ENCODE results near the gene OR6N2. TPM values are rescaled to one million over a fixed set of nuclear protein-coding genes. Genes with fewer than 3 reads are reported as not detected.

Gene OR6N2
- total RNA-seq, 1 donor from 2014 or later = not detected

DNA sequence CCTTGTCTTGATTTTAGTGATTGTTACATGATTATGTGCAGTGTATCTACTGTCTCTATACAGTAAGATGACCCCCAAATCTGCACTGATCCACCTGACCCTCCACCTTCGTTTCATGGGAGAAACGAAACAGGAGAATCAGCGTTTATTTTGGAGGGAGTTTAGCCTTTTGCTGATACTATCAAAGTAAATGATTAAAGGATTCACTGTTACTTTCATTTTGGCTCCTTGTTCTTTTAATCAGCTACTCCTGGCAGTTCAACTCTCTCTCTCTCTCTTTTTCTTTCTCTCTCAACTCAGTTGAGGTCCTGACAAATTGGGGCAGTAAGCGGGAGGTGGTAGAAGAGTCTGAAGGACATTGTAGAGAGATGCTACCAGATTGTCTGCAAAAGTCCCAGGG, 50.6 kb downstream of the OR6N2 start:
- intact Hi-C loops (cut with micrococcal nuclease) = no loop called here
- no peaks in the 10 kb centered on the region for H3K4me1 ChIP-seq
- no peak overlapping the region for H3K27ac ChIP-seq (replicated peaks)
- no peak overlapping the region for H3K4me3 ChIP-seq
- TF ChIP-seq, protein P1, sequence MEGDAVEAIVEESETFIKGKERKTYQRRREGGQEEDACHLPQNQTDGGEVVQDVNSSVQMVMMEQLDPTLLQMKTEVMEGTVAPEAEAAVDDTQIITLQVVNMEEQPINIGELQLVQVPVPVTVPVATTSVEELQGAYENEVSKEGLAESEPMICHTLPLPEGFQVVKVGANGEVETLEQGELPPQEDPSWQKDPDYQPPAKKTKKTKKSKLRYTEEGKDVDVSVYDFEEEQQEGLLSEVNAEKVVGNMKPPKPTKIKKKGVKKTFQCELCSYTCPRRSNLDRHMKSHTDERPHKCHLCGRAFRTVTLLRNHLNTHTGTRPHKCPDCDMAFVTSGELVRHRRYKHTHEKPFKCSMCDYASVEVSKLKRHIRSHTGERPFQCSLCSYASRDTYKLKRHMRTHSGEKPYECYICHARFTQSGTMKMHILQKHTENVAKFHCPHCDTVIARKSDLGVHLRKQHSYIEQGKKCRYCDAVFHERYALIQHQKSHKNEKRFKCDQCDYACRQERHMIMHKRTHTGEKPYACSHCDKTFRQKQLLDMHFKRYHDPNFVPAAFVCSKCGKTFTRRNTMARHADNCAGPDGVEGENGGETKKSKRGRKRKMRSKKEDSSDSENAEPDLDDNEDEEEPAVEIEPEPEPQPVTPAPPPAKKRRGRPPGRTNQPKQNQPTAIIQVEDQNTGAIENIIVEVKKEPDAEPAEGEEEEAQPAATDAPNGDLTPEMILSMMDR (IDR thresholded peaks at IDR 0.05; ENCODE audit: borderline replicate concordance) = no peak
- no peaks in the 10 kb centered on the region for H3K9me3 ChIP-seq (replicated peaks)
- DNase-seq = no peak
- no peaks in the 10 kb centered on the region for H3K27me3 ChIP-seq (ENCODE audit: low read depth)
- no peaks in the 10 kb centered on the region for H3K36me3 ChIP-seq

GRCh38 chr1:158728510-158729225, 52.3 kb downstream of the OR6N2 start:
- Histone ChIP-seq H3K4me1 (no peaks in the 10 kb centered on the region), H3K4me3 (no peak overlapping the region), H3K27ac (replicated peaks) (no peak overlapping the region), H3K27me3 (ENCODE audit: low read depth) (no peaks in the 10 kb centered on the region), H3K36me3 (no peaks in the 10 kb centered on the region), H3K9me3 (replicated peaks) (no peaks in the 10 kb centered on the region)
- intact Hi-C loops (cut with micrococcal nuclease) = no loop called here
- TF ChIP-seq, protein P1 (IDR thresholded peaks at IDR 0.05; ENCODE audit: borderline replicate concordance) = no peak
- DNase-seq = no peak

GRCh38 chr1:158724442-158724841, 56.6 kb downstream of the OR6N2 start:
- H3K27ac ChIP-seq (replicated peaks) = no peak overlapping the region
- no peaks in the 10 kb centered on the region for H3K36me3 ChIP-seq
- no peaks in the 10 kb centered on the region for H3K9me3 ChIP-seq (replicated peaks)
- DNase-seq = no peak
- H3K4me3 ChIP-seq = no peak overlapping the region
- TF ChIP-seq, protein P1 (IDR thresholded peaks at IDR 0.05; ENCODE audit: borderline replicate concordance) = no peak
- intact Hi-C loops (cut with micrococcal nuclease) = no loop called here
- no peaks in the 10 kb centered on the region for H3K27me3 ChIP-seq (ENCODE audit: low read depth)
- no peaks in the 10 kb centered on the region for H3K4me1 ChIP-seq

Other genes with a start within 250 kb of the OR6N2 start
- not detected for gene OR6Y1, start 226.8 kb downstream of the OR6N2 start, total RNA-seq
- not detected for gene OR6P1, start 210.6 kb downstream of the OR6N2 start, total RNA-seq
- not detected for gene OR10X1, start 201.3 kb downstream of the OR6N2 start, total RNA-seq
- not detected for gene OR10Z1, start 175.9 kb downstream of the OR6N2 start, total RNA-seq
- gene SPTA1, start 94.5 kb downstream of the OR6N2 start, total RNA-seq = not detected
- gene OR6K2, start 80.6 kb downstream of the OR6N2 start, total RNA-seq = not detected
- not detected for gene OR6K3, start 60.5 kb downstream of the OR6N2 start, total RNA-seq
- not detected for gene OR6K6, start 26.5 kb downstream of the OR6N2 start, total RNA-seq
- not detected for gene OR6N1, start 9.0 kb downstream of the OR6N2 start, total RNA-seq
- 2.7 TPM for gene MNDA, start 50.1 kb upstream of the OR6N2 start, total RNA-seq
- gene PYHIN1, start 150.3 kb upstream of the OR6N2 start, total RNA-seq = 0.11 TPM
- gene IFI16, start 228.7 kb upstream of the OR6N2 start, total RNA-seq = 21.9 TPM